AG04449 (cell line): ENCODE results near the gene THAP7.
"Not testable (repeated sequence)": the region's sequence is repeated elsewhere in the genome, so short reads cannot be mapped to it uniquely, and the experiment has no call there.

Experiments used
- CTCF ChIA-PET: fragments of 350-600 bp; formaldehyde crosslinking; extraction: SDS; loops from one replicate; lab custom pipeline; 2021; ENCODE audit warnings: antibody characterized with exemption; lab: Yijun Ruan, JAX
- POLR2A ChIA-PET: fragments of 400-600, 350-600 bp; formaldehyde crosslinking; extraction: SDS; loops from one replicate; lab custom pipeline; 2020; ENCODE audit warnings: antibody characterized with exemption, inconsistent platforms; lab: Yijun Ruan, JAX
- DNase-seq: peaks from one replicate; pipeline ENCODE4 v3.0.0-alpha.2; 2010; ENCODE audit warnings: low read depth, low spot score
- H3K4me3 ChIP-seq: 2 replicates; pipeline ENCODE4 v1.5.1; 2011; ENCODE audit warnings: low read depth, mild to moderate bottlenecking, control low read depth, low read length
- CTCF ChIP-seq: IDR thresholded peaks from one replicate; pipeline ENCODE4 v1.5.1; 2011; ENCODE audit warnings: mild to moderate bottlenecking, moderate library complexity, low read length, control low read depth, inconsistent platforms; ENCODE audit not compliant: insufficient read depth; ENCODE audit errors: missing control alignments

THAP7 gene

DNA sequence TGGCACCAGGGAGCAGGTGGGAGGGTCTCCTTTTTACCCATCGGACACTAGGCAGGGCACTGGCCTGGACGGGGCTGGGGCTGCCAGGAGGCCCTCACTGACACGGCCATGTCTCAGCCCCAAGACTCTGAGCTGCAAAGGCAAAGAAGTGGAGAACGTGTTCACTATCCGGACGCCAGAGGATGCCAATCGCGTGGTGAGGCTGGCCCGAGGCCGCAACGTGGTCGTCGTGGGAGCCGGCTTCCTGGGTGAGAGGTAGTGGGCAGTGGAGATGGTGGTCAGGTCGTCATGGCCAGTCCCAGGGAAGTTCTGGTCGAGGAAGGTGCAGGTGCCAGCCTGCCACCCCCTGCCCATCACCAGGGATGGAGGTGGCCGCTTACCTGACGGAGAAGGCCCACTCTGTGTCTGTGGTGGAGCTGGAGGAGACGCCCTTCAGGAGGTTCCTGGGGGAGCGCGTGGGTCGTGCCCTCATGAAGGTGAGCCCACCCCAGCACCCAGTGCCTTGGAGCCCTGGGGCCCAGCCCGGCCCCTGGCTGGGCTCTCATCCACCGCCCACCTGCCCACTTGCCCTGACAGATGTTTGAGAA, 25.5 kb downstream of the THAP7 start:
- no peak for DNase-seq
- TF ChIP-seq CTCF, result no peak
- ChIA-PET CTCF (interaction anchor here (1.1 kb wide), 1 partner anchor 15 kb away, joined by 5 read pairs; no protein-coding TSS in a partner anchor), POLR2A (no interaction called here)
- H3K4me3 ChIP-seq, result no peak overlapping the region

- no peak for TF ChIP-seq CTCF
- CTCF ChIA-PET, result interaction anchor here (1.1 to 1.4 kb wide), 2 partner anchors 14 to 91 kb away, joined by 3 to 5 read pairs; no protein-coding TSS in a partner anchor
- POLR2A ChIA-PET, result no interaction called here
- H3K4me3 ChIP-seq, result no peak overlapping the region
- DNase-seq, result no peak
Observed at GRCh38 chr22:20975541-20976290, 26.2 kb downstream of the THAP7 start.

DNA sequence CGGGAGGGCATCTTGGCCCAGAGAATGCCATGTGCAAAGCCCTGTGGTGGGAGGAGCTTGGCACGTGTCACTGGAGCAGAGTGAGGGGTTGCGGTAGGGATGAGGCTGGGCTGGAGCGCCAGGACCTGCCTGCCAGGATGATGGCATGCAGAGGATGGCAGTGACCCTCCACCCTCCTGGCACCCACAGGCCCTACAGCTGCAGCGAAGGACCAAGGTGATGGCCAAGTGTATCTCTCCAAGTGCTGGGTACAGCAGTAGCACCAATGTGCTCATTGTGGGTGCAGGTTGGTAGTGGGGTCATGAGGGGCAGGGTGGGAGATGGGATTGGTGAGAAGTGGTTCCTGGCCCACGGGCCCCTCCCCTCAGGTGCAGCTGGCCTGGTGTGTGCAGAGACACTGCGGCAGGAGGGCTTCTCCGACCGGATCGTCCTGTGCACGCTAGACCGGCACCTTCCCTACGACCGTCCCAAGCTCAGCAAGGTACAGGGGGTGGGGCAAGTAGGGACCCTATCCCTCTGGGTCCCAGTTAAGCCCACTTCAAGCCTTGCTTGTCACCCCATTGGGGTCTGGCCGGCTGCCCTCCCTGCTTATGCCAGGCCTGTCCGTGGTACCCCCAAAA, 27.5 kb downstream of the THAP7 start:
- ChIA-PET POLR2A (no interaction called here), CTCF (interaction anchor here (1.4 to 5.8 kb wide), 2 partner anchors 15 to 89 kb away, joined by 3 to 80 read pairs; no protein-coding TSS in a partner anchor)
- TF ChIP-seq CTCF, result no peak
- no peak overlapping the region for H3K4me3 ChIP-seq
- no peak for DNase-seq

DNA sequence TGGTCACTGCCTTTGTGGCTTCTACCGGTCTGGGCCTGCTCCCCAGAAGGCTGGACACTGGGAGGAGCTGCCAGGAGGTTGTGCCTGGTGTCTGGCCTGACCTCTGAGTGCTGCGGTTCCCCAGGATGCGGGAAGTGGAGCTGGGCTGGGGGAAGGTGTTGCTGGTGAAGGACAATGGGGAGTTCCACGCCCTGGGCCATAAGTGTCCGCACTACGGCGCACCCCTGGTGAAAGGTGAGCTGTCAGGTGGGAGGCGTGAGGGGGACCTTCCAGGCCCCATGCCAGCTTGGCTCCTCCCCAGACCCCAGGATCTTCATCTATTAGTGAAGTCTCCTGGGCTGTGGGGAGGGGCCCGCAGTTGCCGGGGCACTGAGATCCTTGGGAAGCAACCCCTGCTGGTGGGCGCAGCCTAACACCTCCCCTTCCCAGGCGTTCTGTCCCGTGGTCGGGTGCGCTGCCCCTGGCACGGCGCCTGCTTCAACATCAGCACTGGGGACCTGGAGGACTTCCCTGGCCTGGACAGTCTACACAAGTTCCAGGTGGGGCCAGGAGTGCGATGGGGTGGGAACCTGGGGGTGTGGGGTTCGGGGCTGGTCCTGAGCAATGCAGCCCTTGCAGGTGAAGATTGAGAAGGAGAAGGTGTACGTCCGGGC, 28.2 kb downstream of the THAP7 start:
- CTCF ChIA-PET, result interaction anchor here (4.6 to 5.8 kb wide), 2 partner anchors 7 to 14 kb away, joined by 29 to 80 read pairs; partner anchors contain the start of gene LZTR1
- H3K4me3 ChIP-seq, result no peak overlapping the region
- POLR2A ChIA-PET, result interaction anchor here (1.4 kb wide), 1 partner anchor 8 kb away, joined by 3 read pairs; the partner anchor contains the start of gene LZTR1
- no peak for DNase-seq
- TF ChIP-seq CTCF, result no peak

GRCh38 chr22:20972933-20973577, 28.9 kb downstream of the THAP7 start:
- no peak for DNase-seq
- ChIA-PET CTCF (interaction anchor here (0.7 to 5.8 kb wide), 4 partner anchors 8 to 45 kb away, joined by 3 to 80 read pairs (median 16); partner anchors contain the start of gene LZTR1), POLR2A (interaction anchor here (1.4 kb wide), 1 partner anchor 9 kb away, joined by 3 read pairs; the partner anchor contains the start of gene LZTR1)
- no peak overlapping the region for H3K4me3 ChIP-seq
- TF ChIP-seq CTCF, result no peak

DNA sequence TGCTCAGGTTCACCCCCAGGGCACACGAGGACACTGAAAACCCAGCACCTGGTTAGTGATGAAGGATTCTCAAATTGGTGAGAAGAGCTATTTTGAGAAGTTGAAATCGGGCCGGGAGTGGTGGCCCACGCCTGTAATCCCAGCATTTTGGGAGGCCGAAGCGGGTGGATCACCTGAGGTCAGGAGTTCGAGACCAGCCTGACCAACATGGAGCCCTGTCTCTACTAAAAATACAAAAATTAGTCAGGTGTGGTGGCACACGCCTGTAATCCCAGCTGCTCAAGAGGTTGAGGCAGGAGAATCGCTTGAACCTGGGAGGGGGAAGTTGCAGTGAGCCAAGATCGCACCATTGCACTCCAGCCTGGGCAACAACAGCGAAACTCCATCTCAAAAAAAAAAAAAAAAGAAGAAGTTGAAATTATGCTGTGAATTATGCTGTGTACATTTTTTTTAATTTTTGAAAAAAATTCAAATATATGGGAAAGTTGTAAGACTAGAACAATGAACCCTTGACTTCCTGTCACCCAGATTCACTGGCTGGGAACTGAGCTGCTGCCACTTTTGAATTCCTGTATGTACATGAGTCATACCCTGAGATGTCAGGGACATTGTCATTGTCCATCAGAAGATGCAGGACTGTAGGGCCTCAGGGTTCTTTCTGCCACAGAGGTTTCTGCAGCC, 29.8 kb downstream of the THAP7 start:
- POLR2A ChIA-PET, H3K4me3 ChIP-seq, DNase-seq: not testable (repeated sequence)
- CTCF ChIA-PET, result interaction anchor here (0.7 to 5.8 kb wide), 3 partner anchors 9 to 39 kb away, joined by 3 to 80 read pairs (median 29); partner anchors contain the start of gene LZTR1
